ENCODE data around the gene BANK1.

GRCh38 chr4:101791182-101791558, 640 bp downstream of the BANK1 start:
- TF ChIP-seq CTCF (IDR thresholded peaks at IDR 0.05): no peak
- no peak for TF ChIP-seq POLR2A (IDR thresholded peaks at IDR 0.05)

Measured in breast epithelium (tissue), 3 donors.